G401 (cell line): ENCODE measurements around the gene ROGDI. TPM values are rescaled to one million over a fixed set of nuclear protein-coding genes. Genes with fewer than 3 reads are reported as not detected.
A peak's percentile ranks its signal among the peaks of the same experiment; 100 is the strongest.

Experiments used
- DNase-seq: peaks from one replicate; pipeline ENCODE4 v3.0.0-alpha.2; 2015; ENCODE audit warnings: low spot score
- in situ Hi-C: cut with HindIII; loops from 2 replicates; pipeline ENCODE4 v1.10.0; 2016; ENCODE audit warnings: low sequenced_read_pairs, mixed read lengths
- total RNA-seq: library from RNA; depleted of rRNA; stranded (reverse); fragments of >200 nt; shearing (Covaris generic); gene quantifications from 2 replicates; pipeline ENCODE4 v1.2.3, GENCODE V29; 2014

The ROGDI gene
- total RNA-seq, 1 experiment from 2014 or later = 25.9 TPM

DNA sequence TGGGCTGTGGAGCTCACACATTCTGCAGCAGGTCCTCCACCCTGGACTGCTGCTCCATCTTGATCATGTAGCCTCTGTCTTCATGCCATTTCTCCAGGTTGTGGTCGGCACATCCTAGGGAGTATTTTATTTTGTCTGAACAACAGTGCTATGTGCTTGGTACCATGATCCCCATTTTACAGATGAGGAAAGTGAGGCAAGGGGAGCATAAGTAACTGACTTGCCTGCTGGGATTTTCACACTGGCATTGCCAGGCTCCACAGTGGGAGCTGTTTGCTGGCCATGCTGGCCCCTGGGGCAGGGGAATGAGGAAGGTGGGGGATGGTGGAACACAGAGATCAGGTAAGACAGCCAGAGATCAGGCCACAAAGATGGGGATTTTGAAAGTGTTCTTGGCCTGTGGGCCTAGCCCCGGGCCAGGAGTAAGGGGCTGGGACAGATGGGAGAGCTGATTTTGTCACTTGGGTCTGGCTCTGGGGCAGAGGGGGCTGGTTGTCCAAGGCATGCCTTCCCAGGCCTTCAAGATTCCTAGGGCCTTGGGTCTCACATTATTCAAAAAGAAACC lies 26.2 kb downstream of the ROGDI start:
- in situ Hi-C loops = no loop called here

DNA sequence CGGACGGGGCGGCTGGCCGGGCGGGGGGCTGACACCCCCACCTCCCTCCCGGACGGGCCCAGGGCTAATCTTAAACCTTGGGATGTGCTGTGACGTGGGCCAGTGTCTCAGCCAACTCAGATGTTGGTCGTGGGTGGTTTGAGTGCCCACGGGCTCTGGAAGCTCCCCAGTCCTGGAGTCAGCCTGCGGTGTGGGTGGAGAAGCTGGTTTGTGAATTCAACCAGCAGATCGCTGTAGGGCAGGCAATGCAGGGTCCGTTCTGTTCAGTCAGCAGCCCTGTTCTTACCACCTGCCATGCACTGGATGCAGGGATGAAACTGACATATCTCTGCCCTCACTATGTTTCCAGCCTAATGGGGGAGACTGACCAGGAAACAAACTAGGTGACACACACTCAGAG lies 27.4 kb downstream of the ROGDI start:
- in situ Hi-C loops = no loop called here

More for the DNA sequence above, 26.2 kb downstream of the ROGDI start:
- no peak for DNase-seq

GRCh38 chr16:4772351-4772750 lies 30.1 kb downstream of the ROGDI start:
- no peak for DNase-seq
- in situ Hi-C loops = no loop called here

More for the DNA sequence above, 27.4 kb downstream of the ROGDI start:
- no peak for DNase-seq

GRCh38 chr16:4771646-4772045 lies 30.8 kb downstream of the ROGDI start:
- in situ Hi-C loops = no loop called here
- no peak for DNase-seq

DNA sequence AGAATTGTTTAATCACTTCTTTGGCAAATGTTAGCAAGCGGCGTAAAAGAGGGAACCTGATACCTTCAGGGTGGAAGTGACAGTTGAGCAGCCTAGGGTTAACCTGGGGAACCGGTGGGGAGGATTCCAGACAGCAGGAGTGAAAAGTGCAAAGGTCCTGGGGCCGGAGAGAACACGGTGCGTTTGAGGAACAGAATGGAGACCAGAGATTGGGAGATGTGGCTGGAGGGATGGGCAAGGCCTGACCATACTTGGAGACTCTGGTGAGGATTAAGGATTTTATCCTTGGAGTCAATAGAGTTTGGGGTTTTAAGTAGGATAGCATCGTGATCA lies 33.2 kb downstream of the ROGDI start:
- in situ Hi-C loops = no loop called here
- peak; percentile 7 for DNase-seq

GRCh38 chr16:4768549-4769305 lies 33.7 kb downstream of the ROGDI start:
- DNase-seq = peak; percentile 95
- in situ Hi-C loops = no loop called here

DNA sequence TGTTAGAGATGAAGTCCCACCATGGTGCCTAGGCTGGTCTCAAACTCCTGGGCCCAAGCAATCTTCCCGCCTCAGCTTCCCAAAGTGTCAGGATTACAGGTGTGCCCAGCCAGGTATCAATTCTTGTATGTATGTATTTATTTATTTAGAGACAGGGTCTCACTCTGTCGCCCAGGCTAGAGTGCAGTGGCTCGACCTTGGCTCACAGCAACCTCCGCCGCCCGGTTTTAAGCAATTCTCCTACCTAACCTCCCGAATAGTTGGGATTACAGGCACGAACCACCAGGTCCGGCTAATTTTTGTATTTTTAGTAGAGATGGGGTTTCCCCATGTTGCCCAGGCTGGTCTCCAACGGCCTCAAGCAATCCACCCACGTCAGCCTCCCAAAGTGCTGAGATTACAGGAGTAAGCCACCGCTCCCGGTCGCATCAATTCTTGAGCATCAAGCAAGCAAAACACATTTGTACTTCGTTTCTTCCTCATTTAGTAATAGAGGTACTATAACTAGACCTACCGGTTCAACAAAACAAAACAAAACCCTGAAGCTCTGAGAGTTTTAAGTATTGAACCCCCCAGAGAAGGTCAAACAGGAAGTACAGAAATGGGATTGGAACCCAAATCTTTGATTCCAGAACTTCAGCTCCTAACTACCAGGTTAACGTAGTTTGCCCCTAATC lies 34.4 kb downstream of the ROGDI start:
- DNase-seq = peak; percentile 7
- in situ Hi-C loops = no loop called here

- in situ Hi-C loops = no loop called here
- DNase-seq = peak; percentile 97
Observed at GRCh38 chr16:4766875-4767628, 35.4 kb downstream of the ROGDI start, which contains the start of gene ZNF500. Gene ZNF500 (minus strand): TSS chr16:4767162. CDS start chr16:4765978, 1,184 bp downstream.

GRCh38 chr16:4765511-4766474 lies 36.6 kb downstream of the ROGDI start:
- DNase-seq = no peak
- in situ Hi-C loops = no loop called here

DNA sequence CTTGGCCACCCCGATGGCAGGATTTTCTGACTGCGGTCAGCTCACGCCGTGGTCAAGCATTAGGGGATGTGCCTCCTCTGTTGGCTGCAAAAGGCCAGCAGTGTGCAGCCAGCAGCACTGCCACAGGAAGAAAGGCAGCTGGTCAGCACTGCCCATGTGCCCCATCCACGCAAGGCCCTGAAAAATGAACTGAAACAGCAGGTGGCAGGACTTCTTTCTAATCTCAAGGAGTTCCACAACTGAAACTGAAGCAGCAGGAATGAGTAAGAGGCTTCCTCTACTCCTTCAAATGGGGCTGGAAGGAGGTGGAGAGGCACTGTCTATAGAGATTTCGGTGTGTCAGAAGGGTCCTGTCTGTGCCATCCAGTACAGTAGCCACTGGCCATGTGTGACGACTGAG lies 38.6 kb downstream of the ROGDI start:
- no peak for DNase-seq
- in situ Hi-C loops = no loop called here

DNA sequence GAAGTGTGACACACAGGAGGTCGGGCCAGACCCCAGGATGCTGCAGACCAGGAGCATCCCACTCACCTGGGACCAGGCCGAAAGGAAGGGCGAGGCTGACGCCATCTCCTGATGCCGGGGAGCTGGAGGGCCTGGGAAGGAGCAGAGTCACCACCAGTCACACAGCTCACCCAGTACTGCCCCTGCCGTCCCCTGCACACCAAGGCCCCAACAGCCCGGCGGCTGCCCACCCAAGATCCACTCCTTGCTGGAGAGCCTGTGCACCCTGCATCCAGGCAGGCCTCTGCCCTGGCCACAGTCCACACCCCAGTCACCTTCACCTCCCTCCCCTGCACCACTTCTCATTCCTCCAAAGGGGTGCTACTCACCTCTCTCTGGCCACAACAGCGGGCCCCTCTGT lies 40.2 kb downstream of the ROGDI start:
- DNase-seq = no peak
- in situ Hi-C loops = no loop called here

DNA sequence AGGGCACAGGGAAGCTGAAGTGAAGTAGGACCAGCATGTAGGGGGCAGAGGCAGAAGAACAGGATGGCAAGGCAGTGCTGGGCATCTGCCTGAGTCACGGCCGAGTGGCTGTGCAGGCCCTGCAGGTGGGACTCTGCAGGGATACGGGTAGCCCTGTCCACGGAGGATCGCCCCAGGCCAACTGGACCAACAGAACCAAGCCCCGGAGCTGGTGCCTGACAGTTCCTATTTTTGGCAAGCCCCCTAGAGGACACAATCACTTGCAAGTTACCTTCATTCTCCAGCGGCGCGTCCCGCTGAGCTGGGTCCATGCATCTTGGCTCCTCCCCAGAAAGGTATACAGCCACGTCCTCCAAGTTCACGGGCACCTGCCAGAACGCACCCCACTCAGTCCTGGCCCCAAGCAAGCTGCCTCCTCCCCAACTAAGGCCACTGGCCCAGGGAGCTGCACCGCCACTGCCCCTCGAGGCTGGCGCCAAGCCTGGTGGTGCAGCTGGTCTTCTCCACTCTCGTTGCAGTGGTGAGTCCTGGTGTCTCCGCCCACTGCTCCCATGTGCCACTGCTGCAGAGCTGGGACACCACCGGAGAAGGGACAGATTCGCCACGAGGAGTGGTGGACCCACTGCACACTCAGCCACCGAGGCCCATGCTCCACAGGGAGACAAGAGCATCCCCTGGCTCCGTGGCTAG lies 42.1 kb downstream of the ROGDI start:
- in situ Hi-C loops = no loop called here
- DNase-seq = no peak

DNA sequence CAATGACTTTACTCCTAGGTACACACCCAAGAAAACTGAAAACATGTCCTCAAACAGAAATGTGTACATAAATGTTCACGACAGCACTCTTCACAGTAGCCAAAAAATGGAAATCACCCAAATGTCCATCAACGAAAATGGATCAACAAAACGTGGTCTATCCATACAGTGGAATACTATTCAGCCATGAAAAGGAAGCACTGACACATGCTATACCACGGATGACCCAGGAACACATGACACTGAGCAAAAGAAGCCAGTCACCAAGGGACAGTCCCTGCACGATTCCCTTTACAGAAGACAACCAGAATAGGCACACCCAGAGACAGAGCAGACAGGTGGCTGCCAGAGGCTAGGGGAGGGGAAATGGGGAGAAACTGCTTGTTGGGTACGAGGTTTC lies 46.7 kb downstream of the ROGDI start:
- in situ Hi-C loops = no loop called here

DNA sequence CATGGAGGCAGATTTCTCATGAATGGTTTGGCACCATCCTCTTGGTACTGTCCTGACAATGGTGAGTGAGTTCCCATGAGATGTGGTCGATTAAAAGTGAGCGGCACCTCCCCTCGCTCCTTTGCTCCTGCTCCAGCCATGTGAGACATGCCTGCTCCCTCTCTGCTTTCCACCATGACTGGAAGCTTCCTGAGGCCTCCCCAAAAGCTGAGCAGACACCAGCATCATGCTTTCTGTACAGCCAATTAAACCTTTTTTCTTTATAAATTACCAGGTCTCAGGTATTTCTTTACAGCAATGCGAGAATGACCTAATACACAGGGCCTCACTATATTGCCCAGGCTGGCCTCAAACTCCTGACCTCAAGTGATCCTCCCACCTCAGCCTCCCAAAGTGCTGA lies 47.6 kb downstream of the ROGDI start:
- in situ Hi-C loops = no loop called here

More for the DNA sequence above, 46.7 kb downstream of the ROGDI start:
- DNase-seq = no peak

GRCh38 chr16:4753227-4753626 lies 49.2 kb downstream of the ROGDI start:
- in situ Hi-C loops = no loop called here
- DNase-seq = no peak

More for the DNA sequence above, 47.6 kb downstream of the ROGDI start:
- DNase-seq = no peak

DNA sequence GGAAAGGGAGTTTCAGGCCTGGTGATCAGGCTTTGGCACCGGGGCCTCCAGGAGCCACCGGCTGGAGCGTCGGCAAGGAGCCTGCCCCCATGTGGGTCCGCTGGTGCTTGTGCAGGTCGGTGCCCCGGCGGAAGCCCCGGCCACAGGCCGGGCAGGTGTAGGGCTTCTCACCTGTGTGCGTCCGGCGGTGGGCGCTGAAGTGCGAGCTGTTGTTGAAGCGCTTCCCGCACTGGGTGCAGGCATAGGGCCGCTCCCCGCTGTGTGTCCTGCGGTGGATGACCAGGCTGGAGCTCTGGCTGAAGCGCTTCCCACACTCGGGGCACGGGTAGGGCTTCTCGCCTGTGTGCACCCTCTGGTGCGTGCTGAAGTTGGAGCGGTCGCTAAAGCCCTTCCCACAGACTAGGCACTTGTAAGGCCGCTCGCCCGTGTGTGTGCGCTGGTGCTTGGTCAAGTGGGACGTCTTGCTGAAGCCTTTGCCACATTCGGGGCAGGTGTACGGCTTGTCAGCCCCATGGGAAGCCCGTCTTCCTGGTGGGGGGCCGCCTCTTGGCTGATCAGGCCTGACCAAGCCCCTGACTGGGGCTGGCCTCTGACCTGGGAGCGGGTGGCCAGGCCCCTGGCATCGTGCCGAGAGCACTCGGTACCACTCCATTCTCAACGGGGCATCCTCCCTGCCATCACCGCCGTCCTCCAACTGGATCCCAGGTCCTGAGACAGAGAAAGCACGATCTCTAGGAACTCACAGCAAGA lies 49.9 kb downstream of the ROGDI start:
- in situ Hi-C loops = no loop called here
- no peak for DNase-seq

DNA sequence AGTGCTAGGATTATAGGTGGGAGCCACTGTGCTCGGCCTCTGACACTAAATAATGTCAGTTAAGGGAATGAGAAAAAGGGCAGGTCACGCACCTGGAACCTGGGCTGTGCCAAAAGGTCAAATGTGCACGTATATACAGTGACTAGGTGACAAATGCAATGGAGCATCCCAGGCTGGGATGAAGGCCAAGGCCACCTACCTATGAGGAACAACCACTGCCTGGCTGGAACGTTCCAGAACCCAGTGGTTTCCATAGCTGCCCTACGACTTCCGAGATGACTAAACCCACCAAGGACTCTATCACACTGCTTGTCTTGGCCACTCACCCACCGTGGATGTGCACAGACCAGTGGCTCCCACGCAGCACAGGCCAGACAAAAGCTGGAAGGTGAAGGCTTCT lies 51.5 kb downstream of the ROGDI start:
- in situ Hi-C loops = no loop called here
- DNase-seq = no peak
